GM12875 (cell line): ENCODE data around the gene COL23A1.

Source experiments
- H3K4me3 ChIP-seq: one replicate; pipeline ENCODE4 v1.5.1; 2011; ENCODE audit warnings: low read depth, low read length, control low read depth
- TF ChIP-seq, protein P1 (sequence below): IDR thresholded peaks from 2 replicates; pipeline ENCODE4 v1.5.1; 2011; ENCODE audit warnings: low read depth, mild to moderate bottlenecking, control low read depth, inconsistent platforms, low read length, moderate library complexity, borderline replicate concordance; ENCODE audit not compliant: insufficient read depth

COL23A1 gene

GRCh38 chr5:178213003-178213461 is 377.2 kb downstream of the COL23A1 start:
- H3K4me3 ChIP-seq: no peak overlapping the region
- TF ChIP-seq, protein P1, sequence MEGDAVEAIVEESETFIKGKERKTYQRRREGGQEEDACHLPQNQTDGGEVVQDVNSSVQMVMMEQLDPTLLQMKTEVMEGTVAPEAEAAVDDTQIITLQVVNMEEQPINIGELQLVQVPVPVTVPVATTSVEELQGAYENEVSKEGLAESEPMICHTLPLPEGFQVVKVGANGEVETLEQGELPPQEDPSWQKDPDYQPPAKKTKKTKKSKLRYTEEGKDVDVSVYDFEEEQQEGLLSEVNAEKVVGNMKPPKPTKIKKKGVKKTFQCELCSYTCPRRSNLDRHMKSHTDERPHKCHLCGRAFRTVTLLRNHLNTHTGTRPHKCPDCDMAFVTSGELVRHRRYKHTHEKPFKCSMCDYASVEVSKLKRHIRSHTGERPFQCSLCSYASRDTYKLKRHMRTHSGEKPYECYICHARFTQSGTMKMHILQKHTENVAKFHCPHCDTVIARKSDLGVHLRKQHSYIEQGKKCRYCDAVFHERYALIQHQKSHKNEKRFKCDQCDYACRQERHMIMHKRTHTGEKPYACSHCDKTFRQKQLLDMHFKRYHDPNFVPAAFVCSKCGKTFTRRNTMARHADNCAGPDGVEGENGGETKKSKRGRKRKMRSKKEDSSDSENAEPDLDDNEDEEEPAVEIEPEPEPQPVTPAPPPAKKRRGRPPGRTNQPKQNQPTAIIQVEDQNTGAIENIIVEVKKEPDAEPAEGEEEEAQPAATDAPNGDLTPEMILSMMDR: no peak

GRCh38 chr5:178212241-178213002 is 377.8 kb downstream of the COL23A1 start:
- H3K4me3 ChIP-seq: no peak overlapping the region
- TF ChIP-seq, protein P1: no peak

DNA sequence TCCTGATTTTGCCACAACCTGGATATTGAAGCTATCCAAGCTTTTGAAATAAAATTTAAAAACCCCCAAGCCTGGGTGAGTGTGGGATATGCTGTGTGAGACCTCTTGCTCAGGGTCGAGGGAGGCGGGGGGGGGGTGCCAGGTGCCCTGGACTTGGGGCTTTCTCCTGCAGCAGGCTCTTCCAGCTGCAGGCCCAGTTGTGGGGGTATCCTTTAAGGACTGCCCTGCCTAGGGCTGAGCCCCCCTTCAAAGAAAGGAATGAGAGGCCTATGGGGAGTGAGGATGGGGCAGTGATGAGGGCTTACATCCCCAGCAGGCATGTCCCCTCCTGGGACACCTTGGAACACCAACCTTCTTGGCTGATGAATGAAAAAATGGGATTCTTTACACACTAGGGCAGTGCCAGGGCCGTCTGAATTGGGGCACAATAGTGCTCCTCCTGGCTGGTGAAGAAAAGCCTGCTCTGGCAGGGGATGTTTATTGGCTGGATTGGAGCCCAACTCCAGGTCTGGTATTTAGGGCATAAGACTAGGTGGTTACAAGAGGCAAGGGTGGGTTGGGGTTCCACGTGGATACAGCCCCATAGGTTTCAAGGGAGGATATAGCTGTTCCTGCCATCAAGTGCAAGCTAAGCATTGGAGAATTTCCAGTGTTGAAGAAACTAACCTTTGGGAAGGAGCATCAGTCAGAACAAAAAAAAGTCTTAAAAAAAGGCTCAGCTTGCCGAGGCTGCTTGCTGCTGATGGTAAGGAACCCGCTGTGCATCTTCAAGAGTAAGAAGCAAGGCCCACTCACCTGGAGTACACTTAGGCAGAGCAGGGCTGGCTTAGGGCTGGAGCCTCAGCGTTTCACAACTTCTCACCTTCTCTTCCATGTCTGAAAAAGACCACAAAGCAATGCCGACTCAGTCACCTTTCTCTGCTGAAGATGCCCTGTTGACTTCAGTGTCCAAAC is 378.8 kb downstream of the COL23A1 start:
- TF ChIP-seq, protein P1: no peak
- H3K4me3 ChIP-seq: no peak overlapping the region

- TF ChIP-seq, protein P1: no peak
- no peak overlapping the region for H3K4me3 ChIP-seq
These were observed 379.5 kb downstream of the COL23A1 start for GRCh38 chr5:178210686-178211085.

- H3K4me3 ChIP-seq: no peak overlapping the region
- TF ChIP-seq, protein P1: no peak
These were observed 380.1 kb downstream of the COL23A1 start for GRCh38 chr5:178210073-178210535.

DNA sequence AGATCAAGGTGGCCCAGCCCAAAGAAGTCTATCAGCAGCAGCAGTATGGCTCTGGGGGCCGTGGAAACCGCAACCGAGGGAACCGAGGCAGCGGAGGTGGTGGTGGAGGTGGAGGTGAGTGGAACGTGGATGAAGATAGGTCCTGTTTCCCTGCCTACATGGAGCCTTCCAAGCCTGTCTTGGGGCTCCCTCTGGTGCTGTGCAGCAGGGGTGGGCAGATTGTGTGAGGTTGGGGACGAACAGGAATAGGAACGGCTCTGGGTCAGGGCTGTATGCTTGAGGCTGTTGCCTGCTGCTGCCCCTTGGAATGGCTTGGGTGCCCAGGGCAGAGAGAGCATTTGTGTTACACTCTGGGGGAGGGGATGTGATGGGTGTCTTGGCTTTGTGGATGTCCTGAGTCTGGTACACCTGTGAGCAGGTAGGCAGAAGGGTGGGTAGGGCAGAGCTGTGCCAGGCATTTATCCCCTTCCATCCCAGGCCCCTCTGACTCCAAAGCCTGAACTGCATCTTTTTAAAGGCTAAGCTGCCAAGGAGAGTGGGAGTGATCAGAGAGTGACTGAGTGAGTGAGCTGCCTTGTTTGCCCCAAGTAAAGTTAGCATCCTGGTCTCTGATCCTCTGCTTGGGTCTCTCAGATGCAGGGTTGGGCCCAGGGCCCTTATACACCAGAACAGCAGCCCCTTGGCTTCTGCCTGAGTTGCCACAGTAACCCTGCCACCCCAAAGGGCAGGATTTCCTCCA is 380.7 kb downstream of the COL23A1 start:
- H3K4me3 ChIP-seq: no peak overlapping the region
- TF ChIP-seq, protein P1: no peak
